DOHH2 (cell line): ENCODE measurements around the gene PSG4.
"Not testable (repeated sequence)": the region's sequence is repeated elsewhere in the genome, so short reads cannot be mapped to it uniquely, and the experiment has no call there.

ENCODE experiments used
- H3F3A ChIP-seq: fragments of 200-600 bp; sonication (generic), shearing (Covaris generic); 2 replicates; pipeline ENCODE4 v1.6.0; 2016; ENCODE audit warnings: antibody characterized with exemption, mild to moderate bottlenecking; ENCODE audit not compliant: control insufficient read depth, insufficient read depth
- H3K27ac ChIP-seq: fragments of 200-600 bp; sonication (generic); 2 replicates; pipeline ENCODE4 v1.5.1; 2014; ENCODE audit warnings: low read depth, mild to moderate bottlenecking, low read length, moderate library complexity
- H3K27me3 ChIP-seq: fragments of 200-600 bp; sonication (generic); 2 replicates; pipeline ENCODE4 v1.6.1; 2014; ENCODE audit warnings: mild to moderate bottlenecking, low read length, mixed read lengths; ENCODE audit not compliant: control insufficient read depth
- H3K36me3 ChIP-seq: fragments of 200-600 bp; sonication (generic); 2 replicates; pipeline ENCODE4 v1.6.1; 2014; ENCODE audit warnings: mild to moderate bottlenecking, low read length, moderate library complexity, mixed read lengths; ENCODE audit not compliant: control insufficient read depth
- H3K4me1 ChIP-seq: fragments of 200-600 bp; sonication (generic); 2 replicates; pipeline ENCODE4 v1.6.1; 2014; ENCODE audit warnings: mild to moderate bottlenecking, low read length, mixed read lengths; ENCODE audit not compliant: control insufficient read depth
- H3K4me2 ChIP-seq: fragments of 200-600 bp; sonication (generic); 2 replicates; pipeline ENCODE4 v1.6.0; 2014; ENCODE audit warnings: mild to moderate bottlenecking, low read length, moderate library complexity
- H3K4me3 ChIP-seq: fragments of 200-600 bp; sonication (generic); 2 replicates; pipeline ENCODE4 v1.5.1; 2014; ENCODE audit warnings: mild to moderate bottlenecking, low read length, mixed read lengths
- H3K79me2 ChIP-seq: fragments of 200-600 bp; sonication (generic); 2 replicates; pipeline ENCODE4 v1.6.1; 2014; ENCODE audit warnings: mild to moderate bottlenecking, low read length, mixed read lengths; ENCODE audit not compliant: control insufficient read depth
- H3K9me2 ChIP-seq: fragments of 200-600 bp; sonication (generic); replicated peaks from 2 replicates; pipeline ENCODE4 v1.6.1; 2014; ENCODE audit warnings: mild to moderate bottlenecking, low read length, mixed read lengths; ENCODE audit not compliant: control insufficient read depth
- H3K9me3 ChIP-seq: fragments of 200-600 bp; sonication (generic); 2 replicates; pipeline ENCODE4 v1.6.1; 2014; ENCODE audit warnings: antibody characterized with exemption, low read length, mixed read lengths; ENCODE audit not compliant: control insufficient read depth, insufficient read depth
- H4K20me1 ChIP-seq: fragments of 200-600 bp; sonication (generic); 2 replicates; pipeline ENCODE4 v1.6.0; 2014; ENCODE audit warnings: low read depth, mild to moderate bottlenecking, antibody characterized with exemption, low read length, moderate library complexity; ENCODE audit not compliant: control insufficient read depth, insufficient read depth
- CTCF ChIP-seq: fragments of 200-600 bp; sonication (generic); IDR thresholded peaks from one replicate; pipeline ENCODE4 v1.5.1; 2014; ENCODE audit warnings: antibody characterized with exemption, mild to moderate bottlenecking, low read depth, low read length; ENCODE audit not compliant: poor library complexity, severe bottlenecking
- EZH2phosphoT487 ChIP-seq: fragments of 200-600 bp; sonication (generic); IDR thresholded peaks from 2 replicates; pipeline ENCODE4 v1.6.1; 2017; ENCODE audit warnings: borderline replicate concordance, mild to moderate bottlenecking, antibody characterized with exemption, low read length, moderate library complexity, mixed read lengths

Gene PSG4

DNA sequence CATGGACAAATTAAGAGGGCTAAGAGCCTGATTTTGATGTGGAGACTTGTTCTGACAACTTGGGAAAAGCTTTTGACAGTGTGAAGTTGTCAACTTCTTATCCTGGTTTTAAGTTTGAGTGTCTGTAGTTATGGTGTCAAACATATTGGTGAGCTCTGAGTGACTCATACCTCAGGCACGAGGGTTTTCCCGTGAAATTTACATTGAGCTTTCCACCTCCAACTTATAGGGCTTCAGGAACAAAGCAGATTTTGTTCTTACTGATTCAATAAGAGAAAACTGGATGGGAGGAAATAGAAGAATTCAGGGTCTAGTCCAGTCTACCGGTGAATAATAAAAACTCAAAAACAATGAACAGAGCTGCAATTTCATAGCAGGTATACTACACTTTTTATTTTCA is 30.2 kb upstream of the PSG4 start:
- not testable (repeated sequence) for H4K20me1 ChIP-seq, H3K9me2 ChIP-seq, H3K4me1 ChIP-seq, H3K27ac ChIP-seq, H3K4me3 ChIP-seq, H3K79me2 ChIP-seq, H3K4me2 ChIP-seq, H3F3A ChIP-seq, H3K36me3 ChIP-seq, H3K9me3 ChIP-seq, H3K27me3 ChIP-seq

DNA sequence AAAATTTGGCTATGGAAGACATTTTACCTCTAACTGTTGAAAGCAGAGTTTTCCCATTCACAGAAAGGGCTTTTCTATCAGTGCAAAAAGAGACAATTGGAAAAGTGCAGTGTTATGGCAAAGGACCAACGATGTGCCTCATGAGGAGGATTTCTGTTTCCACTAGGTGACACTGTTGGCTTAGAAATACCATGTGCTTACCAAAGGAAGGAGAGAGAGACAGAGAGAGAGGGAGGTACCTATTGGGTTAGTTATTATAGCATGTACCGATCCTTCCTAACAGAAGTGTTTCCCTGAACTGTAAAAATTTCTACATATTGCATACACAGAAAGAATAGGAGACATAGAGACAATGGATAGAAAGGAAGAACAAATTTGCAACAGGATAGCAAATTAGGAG is 23.9 kb upstream of the PSG4 start:
- Histone ChIP-seq H3K4me2 (no peak overlapping the region), H3K36me3 (no peaks in the 10 kb centered on the region), H3K79me2 (no peaks in the 10 kb centered on the region), H3K9me2 (no peaks in the 10 kb centered on the region), H4K20me1 (no peaks in the 10 kb centered on the region), H3K27ac (no peak overlapping the region), H3K27me3 (no peaks in the 10 kb centered on the region), H3F3A (no peaks in the 10 kb centered on the region), H3K9me3 (peaks cover 14% of the 10 kb centered on the region), H3K4me1 (no peaks in the 10 kb centered on the region), H3K4me3 (no peak overlapping the region)
- no peak for TF ChIP-seq EZH2phosphoT487
- no peak for TF ChIP-seq CTCF

DNA sequence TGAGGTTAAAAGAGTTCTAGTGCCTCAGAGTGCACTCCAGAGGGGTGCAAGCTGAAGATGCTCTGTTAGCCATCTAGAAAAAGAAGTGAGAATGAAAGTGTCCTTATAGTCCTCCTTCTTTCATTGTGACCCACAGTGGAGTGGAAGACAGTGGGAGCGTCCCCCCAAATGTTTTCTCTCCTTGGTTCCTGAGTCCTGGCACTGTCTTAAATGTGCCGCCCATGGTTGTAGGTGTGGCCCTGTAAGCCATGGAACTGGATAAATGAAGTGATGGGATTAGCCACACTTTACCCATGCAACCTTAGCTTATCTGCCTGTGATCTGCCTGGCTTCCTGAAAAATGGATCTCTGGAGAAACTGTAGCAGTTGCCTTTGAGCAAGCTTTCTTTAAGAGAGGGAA is 23.3 kb upstream of the PSG4 start:
- not testable (repeated sequence) for H3K4me3 ChIP-seq, H3F3A ChIP-seq, H3K4me1 ChIP-seq, H4K20me1 ChIP-seq, H3K79me2 ChIP-seq, H3K36me3 ChIP-seq, H3K4me2 ChIP-seq, H3K27me3 ChIP-seq, H3K9me2 ChIP-seq, H3K27ac ChIP-seq
- peaks cover 14% of the 10 kb centered on the region for H3K9me3 ChIP-seq

GRCh38 chr19:43226986-43227385 is 21.5 kb upstream of the PSG4 start:
- H3F3A ChIP-seq, H3K4me3 ChIP-seq, H4K20me1 ChIP-seq, H3K36me3 ChIP-seq, H3K4me1 ChIP-seq, H3K27me3 ChIP-seq, H3K9me2 ChIP-seq, H3K79me2 ChIP-seq, H3K27ac ChIP-seq, H3K4me2 ChIP-seq: not testable (repeated sequence)
- H3K9me3 ChIP-seq, result peaks cover 14% of the 10 kb centered on the region

DNA sequence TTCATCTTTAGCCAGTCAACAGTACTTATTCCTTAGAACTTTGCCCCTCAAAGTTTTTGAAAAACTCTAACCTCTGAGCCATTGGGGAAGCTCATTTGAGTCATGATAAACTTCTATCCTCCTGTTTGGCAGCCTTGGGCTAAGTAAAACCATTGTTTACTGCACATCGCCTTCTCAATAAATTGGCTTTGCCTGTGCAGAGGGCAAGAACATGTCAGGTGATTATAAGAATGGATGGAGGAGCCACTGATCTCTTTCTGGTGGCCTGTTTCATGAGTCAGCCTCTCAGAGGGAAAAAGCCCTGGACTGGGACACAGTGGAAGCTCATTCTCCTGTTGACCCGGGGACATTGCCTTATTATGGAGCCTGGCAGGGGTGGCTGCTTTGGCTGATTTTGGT is 19.4 kb upstream of the PSG4 start:
- no peaks in the 10 kb centered on the region for H3K36me3 ChIP-seq
- H3K27ac ChIP-seq, result no peak overlapping the region
- H3K4me2 ChIP-seq, result no peak overlapping the region
- no peaks in the 10 kb centered on the region for H3K27me3 ChIP-seq
- H3K9me3 ChIP-seq, result peaks cover 14% of the 10 kb centered on the region
- no peaks in the 10 kb centered on the region for H3K9me2 ChIP-seq
- TF ChIP-seq CTCF, result no peak
- no peak for TF ChIP-seq EZH2phosphoT487
- H3K79me2 ChIP-seq, result no peaks in the 10 kb centered on the region
- no peak overlapping the region for H3K4me3 ChIP-seq
- H3F3A ChIP-seq, result no peaks in the 10 kb centered on the region
- H3K4me1 ChIP-seq, result no peaks in the 10 kb centered on the region
- no peaks in the 10 kb centered on the region for H4K20me1 ChIP-seq

DNA sequence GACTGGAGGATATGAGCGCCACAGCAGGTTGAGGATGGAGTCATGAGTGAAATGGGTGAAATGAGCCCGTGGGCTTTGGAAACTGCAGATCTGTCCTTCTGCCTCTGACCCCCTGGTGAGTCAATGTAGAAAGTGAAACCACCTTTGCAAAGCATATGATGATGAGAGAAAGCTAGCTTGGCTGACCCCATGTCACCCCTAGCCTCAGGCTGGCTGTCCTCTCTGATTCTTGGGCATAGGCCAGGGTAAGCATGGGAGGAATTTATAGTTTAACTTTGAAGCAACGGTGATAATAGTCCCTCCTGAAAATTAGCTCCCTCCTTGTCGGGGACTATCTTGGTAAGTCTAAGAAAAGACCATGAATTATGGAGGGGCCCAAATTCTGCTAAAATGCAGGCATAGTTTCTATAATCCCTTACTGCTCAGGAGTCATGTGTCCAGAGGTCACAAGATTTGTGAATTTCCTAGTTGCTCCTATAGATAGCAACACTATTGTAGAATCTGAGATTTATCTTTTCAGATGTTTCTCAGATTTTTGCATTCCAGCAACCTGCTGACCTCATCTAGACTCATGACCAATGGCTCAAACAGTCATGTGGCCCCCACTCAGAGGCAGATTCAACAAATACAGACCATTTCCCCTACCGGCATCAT is 18.9 kb upstream of the PSG4 start:
- H3K4me1 ChIP-seq, H3K4me2 ChIP-seq, H4K20me1 ChIP-seq: not testable (repeated sequence)

GRCh38 chr19:43221891-43222290 is 16.5 kb upstream of the PSG4 start:
- not testable (repeated sequence) for H4K20me1 ChIP-seq, H3K36me3 ChIP-seq

More for the DNA sequence above, 18.9 kb upstream of the PSG4 start:
- not testable (repeated sequence) for H3K36me3 ChIP-seq, H3K27ac ChIP-seq, H3K27me3 ChIP-seq, H3K4me3 ChIP-seq, H3K79me2 ChIP-seq, H3K9me2 ChIP-seq, H3F3A ChIP-seq
- H3K9me3 ChIP-seq, result peaks cover 11% of the 10 kb centered on the region

More at GRCh38 chr19:43221891-43222290, 16.5 kb upstream of the PSG4 start:
- not testable (repeated sequence) for H3K9me3 ChIP-seq, H3F3A ChIP-seq, H3K4me2 ChIP-seq, H3K4me3 ChIP-seq, H3K4me1 ChIP-seq, H3K9me2 ChIP-seq, H3K79me2 ChIP-seq, H3K27ac ChIP-seq, H3K27me3 ChIP-seq
